ENCODE data around the gene KDM4D.
A peak's percentile ranks its signal among the peaks of the same experiment; 100 is the strongest.

The KDM4D gene

GRCh38 chr11:94973099-94973968 lies at the start of gene KDM4D, which contains the start of gene CWC15:
Gene KDM4D (plus strand): TSS chr11:94973709. CDS start chr11:94997373, 23,664 bp downstream.
Gene CWC15 (minus strand): TSS chr11:94973556. CDS start chr11:94972185, 1,371 bp downstream.
- peak; percentile 100 for ATAC-seq
- TF ChIP-seq CSRNP3 (CRISPR knock-in tag; IDR thresholded peaks at IDR 0.05) (no peak), ZC3H10 (CRISPR knock-in tag; IDR thresholded peaks at IDR 0.05) (no peak), GLIS3 (CRISPR knock-in tag; IDR thresholded peaks at IDR 0.05) (no peak), ESRRG (CRISPR knock-in tag; IDR thresholded peaks at IDR 0.05) (no peak), CREB5 (CRISPR knock-in tag; IDR thresholded peaks at IDR 0.05; ENCODE audit: low read depth) (no peak), TSHZ2 (CRISPR knock-in tag; IDR thresholded peaks at IDR 0.05) (no peak), ZFP3 (CRISPR knock-in tag; IDR thresholded peaks at IDR 0.05) (no peak), PATZ1 (CRISPR knock-in tag; IDR thresholded peaks at IDR 0.05; ENCODE audit: borderline replicate concordance) (no peak), ZNF70 (CRISPR knock-in tag; IDR thresholded peaks at IDR 0.05) (no peak), ISL1 (CRISPR knock-in tag; IDR thresholded peaks at IDR 0.05) (no peak), ZFP30 (CRISPR knock-in tag; IDR thresholded peaks at IDR 0.05) (no peak), OSR1 (CRISPR knock-in tag; IDR thresholded peaks at IDR 0.05) (no peak), ZNF565 (CRISPR knock-in tag; conservative IDR thresholded peaks at IDR 0.05; ENCODE audit: low read depth) (no peak), SNAI2 (CRISPR knock-in tag; IDR thresholded peaks at IDR 0.05) (no peak), POU6F1 (CRISPR knock-in tag; IDR thresholded peaks at IDR 0.05; ENCODE audit: borderline replicate concordance, low read depth) (no peak), RARB (CRISPR knock-in tag; IDR thresholded peaks at IDR 0.05) (no peak), CSDC2 (CRISPR knock-in tag; IDR thresholded peaks at IDR 0.05) (no peak), ARNTL (CRISPR knock-in tag; IDR thresholded peaks at IDR 0.05; ENCODE audit: borderline replicate concordance, low read depth) (no peak), TCF4 (CRISPR knock-in tag; IDR thresholded peaks at IDR 0.05; ENCODE audit: borderline replicate concordance) (no peak)

- no peak for ATAC-seq
- TF ChIP-seq GLIS3 (CRISPR knock-in tag; IDR thresholded peaks at IDR 0.05) (no peak), OSR1 (CRISPR knock-in tag; IDR thresholded peaks at IDR 0.05) (no peak), PPARA (CRISPR knock-in tag; IDR thresholded peaks at IDR 0.05; ENCODE audit: borderline replicate concordance) (no peak), ZNF565 (CRISPR knock-in tag; conservative IDR thresholded peaks at IDR 0.05; ENCODE audit: low read depth) (no peak), ZC3H10 (CRISPR knock-in tag; IDR thresholded peaks at IDR 0.05) (no peak), BACH2 (CRISPR knock-in tag; IDR thresholded peaks at IDR 0.05; ENCODE audit: borderline replicate concordance) (no peak), ARNTL (CRISPR knock-in tag; IDR thresholded peaks at IDR 0.05; ENCODE audit: borderline replicate concordance, low read depth) (no peak), TOX (CRISPR knock-in tag; IDR thresholded peaks at IDR 0.05; ENCODE audit: borderline replicate concordance) (no peak), SNAI2 (CRISPR knock-in tag; IDR thresholded peaks at IDR 0.05) (no peak)
Observed at GRCh38 chr11:94924171-94924572, 49.3 kb upstream of the KDM4D start.

All from SK-N-SH treated with all-trans-retinoic acid at 6 μM for 48 hours (cell line).